A204.1 (cell line): ENCODE data around the gene BTBD1.
"Not testable (repeated sequence)": the region's sequence is repeated elsewhere in the genome, so short reads cannot be mapped to it uniquely, and the experiment has no call there.

Experiments
- FAIRE-seq: peaks from 2 replicates; lab custom pipeline; 2012; peaks lifted over from hg19 to GRCh38; lab: Jason Lieb, UNC

Gene BTBD1

DNA sequence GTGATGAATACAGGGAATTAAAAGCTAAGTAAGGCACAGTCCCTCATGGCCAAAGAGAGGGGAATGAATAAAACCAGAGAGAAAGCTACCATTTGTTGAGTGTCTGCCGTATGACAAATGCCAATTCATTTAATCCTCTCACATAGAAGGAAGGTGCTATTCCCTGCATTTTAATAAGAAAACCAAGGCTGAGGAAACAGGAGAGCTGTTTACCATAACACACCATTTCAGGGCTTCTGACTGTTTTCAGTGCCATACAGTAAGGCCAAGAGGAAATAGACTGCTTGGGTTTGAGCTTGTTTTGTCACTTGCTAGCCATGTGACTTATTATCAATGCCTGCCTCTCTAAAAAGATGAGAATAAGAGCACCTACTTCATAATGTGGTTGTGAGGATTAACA, 10.1 kb downstream of the BTBD1 start:
- no peak for FAIRE-seq

GRCh38 chr15:83053151-83053550, 13.9 kb downstream of the BTBD1 start:
- FAIRE-seq = no peak

DNA sequence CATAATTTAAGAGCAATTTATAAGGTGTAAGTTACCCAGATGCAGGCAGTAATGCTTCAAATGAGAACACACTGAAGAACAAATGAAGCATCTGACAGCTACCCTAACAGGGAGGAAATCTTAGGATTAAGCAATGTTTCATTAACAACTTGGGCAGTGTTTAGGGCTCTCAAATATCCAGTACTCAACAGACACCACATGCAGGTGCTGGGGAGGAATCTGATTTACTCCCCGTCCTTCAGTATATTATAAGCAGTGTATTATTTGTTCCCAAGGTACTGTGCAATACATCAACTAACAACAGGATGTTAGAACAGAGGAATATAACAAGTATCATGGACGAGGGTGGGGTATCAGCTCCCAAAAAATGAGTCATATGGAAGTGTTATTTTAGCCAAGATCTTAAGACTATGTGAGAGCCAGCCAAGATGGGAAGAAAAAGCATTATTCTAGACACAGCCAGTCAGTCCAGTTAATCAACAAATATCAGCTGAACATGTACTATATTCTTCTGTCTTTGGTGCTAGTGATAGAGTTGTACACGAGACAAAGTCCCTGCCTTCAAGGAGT, 20.4 kb downstream of the BTBD1 start:
- FAIRE-seq = no peak

- FAIRE-seq = no peak
Measured at GRCh38 chr15:83044156-83044555, 22.9 kb downstream of the BTBD1 start.

- no peak for FAIRE-seq
Measured at GRCh38 chr15:83039206-83039605, 27.8 kb downstream of the BTBD1 start.

DNA sequence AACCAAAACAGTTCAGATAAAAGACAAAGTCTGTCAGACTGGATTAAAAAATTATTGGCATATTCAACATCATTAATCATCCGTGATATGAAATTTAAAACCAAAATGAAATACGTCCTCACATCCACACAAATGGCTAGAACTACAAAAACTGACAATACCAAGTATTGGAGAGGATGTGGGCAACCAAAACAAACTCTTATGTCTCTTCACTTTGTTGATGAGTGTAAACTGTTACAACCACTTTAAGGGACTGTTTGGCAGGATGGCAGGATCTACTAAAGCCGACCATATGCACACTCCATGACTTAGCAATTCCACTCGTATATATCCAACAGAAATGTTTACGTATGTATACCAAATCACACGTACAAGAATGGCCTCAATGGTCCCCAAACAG, 30.8 kb downstream of the BTBD1 start:
- no peak for FAIRE-seq

DNA sequence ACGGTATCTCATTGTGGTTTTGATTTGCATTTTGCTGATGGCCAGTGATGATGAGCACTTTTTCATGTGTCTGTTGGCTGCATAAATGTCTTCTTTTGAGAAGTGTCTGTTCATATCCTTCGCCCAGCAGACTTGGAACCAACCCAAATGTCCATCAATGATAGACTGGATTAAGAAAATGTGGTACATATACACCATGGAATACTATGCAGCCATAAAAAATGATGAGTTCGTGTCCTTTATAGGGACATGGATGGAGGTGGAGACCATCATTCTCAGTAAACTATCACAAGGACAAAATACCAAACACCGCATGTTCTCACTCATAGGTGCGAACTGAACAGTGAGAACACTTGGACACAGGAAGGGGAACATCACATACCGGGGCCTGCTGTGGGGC, 35.8 kb downstream of the BTBD1 start:
- not testable (repeated sequence) for FAIRE-seq

DNA sequence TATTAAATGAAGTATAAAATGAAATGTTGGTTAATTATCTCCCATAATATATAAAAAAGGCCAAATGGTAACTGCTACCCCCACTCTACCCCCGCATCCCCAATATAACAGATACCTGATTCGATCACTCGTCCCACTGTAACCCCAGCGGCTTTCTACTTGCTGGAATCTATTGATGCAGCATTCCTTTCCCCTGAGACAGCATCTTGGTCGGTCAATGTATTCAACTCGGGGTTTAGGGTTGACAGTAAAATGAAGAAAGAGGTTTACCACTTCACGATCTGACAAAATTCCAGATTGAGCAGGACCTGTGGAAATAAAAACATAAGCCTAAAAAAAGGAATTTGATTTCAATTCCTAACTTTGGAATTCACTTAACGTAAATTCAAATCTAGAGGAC, 37.0 kb downstream of the BTBD1 start:
- FAIRE-seq = no peak

DNA sequence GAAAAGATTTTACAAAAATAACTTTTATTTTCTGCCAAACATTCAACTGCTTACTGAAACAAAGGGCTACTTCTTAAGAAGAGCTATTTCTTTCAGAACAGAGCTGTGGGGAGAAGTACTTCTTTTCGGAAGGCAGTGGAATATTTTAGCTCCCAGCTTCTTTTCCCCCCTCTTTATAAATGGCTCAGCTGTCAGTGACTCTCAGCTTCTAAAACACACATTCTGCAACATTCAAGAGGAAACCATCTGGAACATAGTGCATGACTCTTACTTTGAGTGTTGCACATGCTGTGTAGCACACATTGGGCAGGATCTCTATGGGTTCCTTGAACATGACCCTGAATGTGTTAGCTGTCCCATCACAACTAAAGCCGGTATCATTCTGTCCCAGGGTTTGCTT, 48.6 kb downstream of the BTBD1 start:
- no peak for FAIRE-seq

GRCh38 chr15:83016906-83017305, 50.1 kb downstream of the BTBD1 start:
- FAIRE-seq = no peak

DNA sequence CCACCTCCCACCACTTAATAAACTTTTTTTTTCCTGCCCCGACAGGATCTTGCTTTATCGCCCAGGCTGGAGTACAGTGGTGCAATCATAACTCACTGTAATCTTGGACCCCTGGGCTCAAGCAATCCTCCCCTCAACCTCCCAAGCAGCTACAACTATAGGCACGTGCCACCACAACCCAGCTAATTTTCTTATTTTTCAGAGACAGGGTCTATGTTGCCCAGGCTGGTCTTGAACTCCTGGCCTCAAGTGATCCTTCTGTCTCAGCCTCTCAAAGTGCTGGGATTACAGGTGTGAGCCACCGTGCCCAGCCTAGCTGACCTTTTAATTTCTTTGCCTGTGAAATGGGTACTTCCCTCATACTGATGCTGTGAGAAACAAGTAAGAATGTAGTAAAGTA, 51.7 kb downstream of the BTBD1 start:
- no peak for FAIRE-seq

DNA sequence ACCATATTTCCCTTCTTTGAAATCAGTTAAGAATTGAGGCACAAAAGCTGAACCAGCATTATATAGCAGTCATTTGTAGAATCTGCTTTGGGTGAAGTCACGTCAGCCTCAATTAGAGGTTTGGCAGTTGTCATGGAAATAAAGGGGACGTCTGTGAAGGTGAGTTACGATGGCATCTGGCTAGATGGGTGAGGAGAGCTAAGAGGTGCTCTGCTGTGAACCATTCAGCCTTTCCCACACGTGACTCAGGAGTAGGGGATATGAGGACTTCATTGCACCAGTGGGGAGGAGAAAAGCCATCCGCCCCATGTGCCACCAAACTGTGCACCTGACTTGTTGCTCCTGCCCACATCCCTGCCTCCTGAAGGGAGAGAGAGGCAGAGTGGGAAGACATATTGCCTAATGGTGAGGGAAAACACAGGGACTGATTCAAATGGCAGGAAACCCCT, 52.8 kb downstream of the BTBD1 start:
- no peak for FAIRE-seq

GRCh38 chr15:83012636-83013035, 54.4 kb downstream of the BTBD1 start:
- no peak for FAIRE-seq

GRCh38 chr15:83012076-83012426, 55.0 kb downstream of the BTBD1 start:
- FAIRE-seq = no peak

DNA sequence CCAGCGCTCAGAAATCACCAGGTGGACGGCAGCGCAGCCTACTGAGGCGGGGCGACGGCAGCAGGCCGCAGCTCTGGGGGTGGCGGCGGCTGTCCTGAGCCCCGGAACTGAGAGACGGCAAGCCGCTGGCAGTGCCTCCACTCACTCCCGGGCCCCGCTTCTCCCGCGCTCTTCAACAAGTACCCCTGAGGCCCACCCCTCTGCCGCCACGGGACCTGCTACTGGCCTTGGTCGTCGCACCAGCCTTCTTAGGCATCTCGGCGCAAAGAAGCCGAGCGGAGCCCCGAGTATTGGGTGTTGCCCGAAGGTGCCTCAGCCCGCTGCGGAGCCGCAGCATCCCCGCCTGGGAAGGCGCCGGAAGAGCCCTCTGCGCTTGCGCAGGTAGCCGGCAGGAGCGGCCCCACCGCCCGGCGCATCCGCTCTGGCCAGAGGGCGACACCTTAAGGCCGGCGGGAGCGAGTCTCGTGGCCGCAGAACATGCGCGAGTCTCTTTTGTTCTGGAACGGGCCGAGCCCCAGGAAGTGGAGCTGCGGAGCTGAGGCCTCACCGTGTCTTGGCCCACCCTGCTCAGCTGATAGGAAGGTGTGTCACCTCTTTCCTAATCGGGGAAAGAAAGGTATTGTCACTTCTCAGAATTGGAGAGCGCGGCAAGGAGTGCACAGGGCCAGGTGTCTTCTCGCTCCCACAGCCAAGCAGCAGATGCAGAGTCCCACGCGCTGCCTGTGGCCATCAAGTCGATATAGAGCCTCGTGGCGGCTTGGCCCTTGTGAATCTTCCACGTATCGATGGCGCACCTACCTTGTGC, 55.6 kb downstream of the BTBD1 start, which contains the start of gene C15orf40:
TSS of gene C15orf40 (minus strand) at position 369 of the 805 bp plus-strand sequence. CDS start at position 337, 32 bp downstream.
- no peak for FAIRE-seq

DNA sequence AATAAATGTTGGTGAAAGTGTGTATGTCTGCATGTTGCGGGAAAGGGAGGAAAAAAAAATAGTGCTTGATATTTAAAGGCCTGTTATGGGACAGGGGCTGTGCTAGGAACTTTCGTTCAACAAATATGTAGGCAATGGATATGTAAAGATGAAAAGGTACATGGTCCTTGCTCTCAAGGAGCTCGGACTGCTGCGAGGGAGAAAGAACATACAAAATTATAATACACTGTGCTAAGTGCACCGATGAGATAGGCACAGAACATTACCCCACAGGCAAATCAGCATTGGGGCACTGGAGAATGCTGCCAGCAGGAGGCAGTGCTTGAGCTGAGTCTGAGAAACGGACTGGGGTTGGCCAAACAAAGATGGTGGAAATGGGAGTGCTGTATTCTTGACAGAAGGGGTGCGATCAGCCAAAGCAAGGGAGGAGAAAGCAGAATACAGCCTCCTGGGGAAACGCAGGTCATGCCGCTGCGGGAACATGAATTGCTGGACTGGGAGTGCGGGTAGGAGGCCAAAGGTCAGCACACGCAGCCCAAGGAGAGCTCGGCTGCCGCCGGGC, 56.3 kb downstream of the BTBD1 start:
- no peak for FAIRE-seq

GRCh38 chr15:83000672-83001031, 66.4 kb downstream of the BTBD1 start:
- not testable (repeated sequence) for FAIRE-seq

DNA sequence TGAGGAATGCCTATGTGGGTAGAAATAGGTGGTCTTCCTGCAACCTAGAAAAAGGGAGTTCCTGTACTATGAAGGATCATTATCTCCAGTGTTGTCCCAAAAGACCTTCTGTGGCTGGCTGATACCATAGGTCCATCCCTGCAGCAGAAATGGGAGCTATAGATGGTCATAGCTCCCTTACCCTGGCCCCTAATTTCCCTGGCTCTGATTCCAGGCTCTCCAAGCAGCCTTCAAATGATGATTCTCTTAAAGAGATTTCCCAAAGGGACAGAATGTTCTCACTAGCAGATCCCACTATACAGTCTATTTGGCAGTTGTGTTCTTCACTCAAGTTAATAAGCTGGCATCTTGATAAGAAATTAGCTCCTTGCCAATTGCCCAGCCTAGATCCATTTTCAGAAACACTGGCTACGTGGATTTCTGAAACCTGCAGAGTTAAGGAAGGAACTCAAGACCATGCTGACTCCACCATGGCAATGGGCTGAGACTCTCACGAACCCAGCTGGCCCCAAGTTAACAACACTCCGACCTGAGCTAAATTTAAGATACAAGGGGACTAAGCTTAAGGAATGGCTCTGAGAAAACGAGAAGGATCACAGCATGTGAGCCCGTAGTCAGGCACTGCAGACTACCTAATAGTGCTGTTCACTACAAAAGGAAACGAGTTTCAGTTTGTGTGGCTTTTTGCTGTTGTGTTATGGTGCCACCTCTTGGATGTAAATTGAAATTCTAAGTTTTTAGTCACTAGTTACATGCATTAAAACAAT, 67.0 kb downstream of the BTBD1 start:
- FAIRE-seq = peak; percentile 84

GRCh38 chr15:82999426-82999825, 67.6 kb downstream of the BTBD1 start:
- FAIRE-seq = no peak

DNA sequence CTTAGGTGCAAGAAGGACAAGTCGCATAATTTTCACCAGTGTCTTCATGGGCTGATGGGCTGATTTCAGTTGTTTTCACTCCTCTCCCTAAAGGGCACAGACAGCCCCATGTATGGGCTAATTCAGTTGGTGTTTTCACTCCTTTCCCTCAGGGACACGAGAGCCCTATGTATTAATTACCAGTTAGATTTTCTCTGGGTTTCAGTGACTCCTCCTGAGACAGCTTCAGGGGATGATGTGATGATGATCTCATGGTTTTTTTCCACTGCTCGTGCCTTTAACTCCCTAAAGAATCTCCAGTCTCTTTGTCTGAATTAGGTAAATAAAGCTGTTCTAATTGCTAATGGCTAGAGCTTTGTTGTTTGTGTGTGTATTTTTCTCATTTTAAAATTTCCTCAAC, 71.1 kb downstream of the BTBD1 start:
- FAIRE-seq = no peak

GRCh38 chr15:82995076-82995475, 72.0 kb downstream of the BTBD1 start:
- no peak for FAIRE-seq

DNA sequence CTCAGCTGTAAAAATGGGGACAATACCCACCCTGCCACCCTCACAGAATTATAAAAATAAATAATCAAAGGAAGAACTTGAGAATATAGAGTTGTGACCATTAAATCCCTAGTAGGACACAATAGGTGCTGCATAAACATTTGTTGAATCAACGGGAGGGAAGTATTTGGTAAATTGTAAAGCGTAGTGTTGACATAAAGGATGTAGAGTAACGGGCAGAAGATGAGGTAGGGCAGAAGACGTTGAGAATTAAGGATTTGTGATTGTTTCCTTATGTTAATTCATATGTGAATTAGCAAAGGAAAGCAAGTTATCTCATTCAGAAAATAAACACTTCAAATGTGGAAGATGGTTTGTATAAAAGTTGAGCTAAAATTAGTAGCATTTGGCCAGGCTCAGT, 73.9 kb downstream of the BTBD1 start:
- no peak for FAIRE-seq

DNA sequence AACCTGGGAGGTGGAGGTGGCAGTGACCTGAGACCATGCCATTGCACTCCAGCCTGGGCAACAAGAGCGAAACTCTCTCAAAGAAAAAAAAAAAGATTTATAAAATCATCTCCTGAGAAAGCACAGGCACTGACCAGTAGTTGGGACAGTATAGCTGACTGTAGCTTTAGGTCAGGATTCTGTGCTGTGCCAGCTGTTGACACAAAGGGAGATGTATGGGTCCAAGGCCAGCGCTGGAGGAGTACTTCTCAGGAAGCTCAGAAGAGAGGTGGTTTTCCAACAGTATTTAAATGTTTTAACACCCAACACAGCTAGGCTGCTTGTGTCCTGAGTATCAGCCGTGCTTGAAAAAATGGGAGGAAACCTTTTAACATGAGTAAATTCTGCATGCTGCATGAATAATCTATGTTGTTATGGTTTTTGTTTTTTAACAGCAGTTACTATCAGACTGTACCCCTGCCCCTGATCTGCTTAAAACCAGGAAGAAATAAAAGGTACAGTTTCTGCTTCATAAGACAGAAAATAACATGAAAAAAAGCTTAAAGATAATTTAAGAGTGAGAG, 74.5 kb downstream of the BTBD1 start:
- no peak for FAIRE-seq
